GM19328 (cell line): ENCODE data around the gene BTG1.
"Not testable (repeated sequence)": the region's sequence is repeated elsewhere in the genome, so short reads cannot be mapped to it uniquely, and the experiment has no call there.

ENCODE experiments used
- ATAC-seq: cut with Tn5 transposase; IDR thresholded peaks from one replicate; pipeline ENCODE4 v1.9.1; 2021; ENCODE audit warnings: mild to moderate bottlenecking, moderate library complexity; ENCODE audit not compliant: unreplicated experiment

BTG1 gene

GRCh38 chr12:92151916-92152315, 6.3 kb upstream of the BTG1 start:
- ATAC-seq = no peak

- no peak for ATAC-seq
These were observed 3.9 kb upstream of the BTG1 start for GRCh38 chr12:92149563-92149962.

GRCh38 chr12:92147491-92147890, 1.8 kb upstream of the BTG1 start:
- ATAC-seq = no peak

GRCh38 chr12:92146497-92147224, 1.0 kb upstream of the BTG1 start:
- ATAC-seq = no peak

GRCh38 chr12:92145481-92145730, 240 bp downstream of the BTG1 start:
- ATAC-seq = no peak

- peak; percentile 1 for ATAC-seq
These were observed 790 bp downstream of the BTG1 start for GRCh38 chr12:92144631-92145480.

- ATAC-seq = peak; percentile 19
These were observed 1.7 kb downstream of the BTG1 start for GRCh38 chr12:92143686-92144630.

- no peak for ATAC-seq
These were observed 2.4 kb downstream of the BTG1 start for GRCh38 chr12:92143258-92143657.

- no peak for ATAC-seq
These were observed 3.3 kb downstream of the BTG1 start for GRCh38 chr12:92142251-92142926.

GRCh38 chr12:92141591-92142121, 4.0 kb downstream of the BTG1 start:
- ATAC-seq = no peak

GRCh38 chr12:92140896-92141536, 4.6 kb downstream of the BTG1 start:
- no peak for ATAC-seq

GRCh38 chr12:92140156-92140555, 5.5 kb downstream of the BTG1 start:
- no peak for ATAC-seq

GRCh38 chr12:92139634-92140150, 6.0 kb downstream of the BTG1 start:
- ATAC-seq = no peak

- no peak for ATAC-seq
These were observed 7.0 kb downstream of the BTG1 start for GRCh38 chr12:92138626-92139025.

- no peak for ATAC-seq
These were observed 7.5 kb downstream of the BTG1 start for GRCh38 chr12:92138144-92138543.

GRCh38 chr12:92136965-92137721, 8.5 kb downstream of the BTG1 start:
- ATAC-seq = no peak

GRCh38 chr12:92136026-92136730, 9.5 kb downstream of the BTG1 start:
- ATAC-seq = no peak

- not testable (repeated sequence) for ATAC-seq
These were observed 10.1 kb downstream of the BTG1 start for GRCh38 chr12:92135541-92135940.
